WTC11 (cell line): ENCODE data around the gene MRTFA.
"Not testable (repeated sequence)": the region's sequence is repeated elsewhere in the genome, so short reads cannot be mapped to it uniquely, and the experiment has no call there.

Experiments
- RELA ChIP-seq: sonication (generic); formaldehyde crosslinking; IDR thresholded peaks from 2 replicates; pipeline ENCODE4 v1.8.1; 2022; ENCODE audit warnings: missing genetic modification reagents, mild to moderate bottlenecking, borderline replicate concordance
- ZNF232 ChIP-seq: sonication (generic); formaldehyde crosslinking; IDR thresholded peaks from 2 replicates; pipeline ENCODE4 v1.8.0; 2022; ENCODE audit warnings: mild to moderate bottlenecking, missing genetic modification reagents
- TF ChIP-seq, protein P1 (sequence below): sonication (generic); formaldehyde crosslinking; IDR thresholded peaks from 2 replicates; pipeline ENCODE4 v1.8.1; 2023; ENCODE audit warnings: mild to moderate bottlenecking, moderate library complexity, missing genetic modification reagents
- TF ChIP-seq, protein P2 (sequence below): fragments of 200-600 bp; IDR thresholded peaks from 2 replicates; pipeline ENCODE4 v1.8.0; 2022; ENCODE audit warnings: antibody characterized with exemption

DNA sequence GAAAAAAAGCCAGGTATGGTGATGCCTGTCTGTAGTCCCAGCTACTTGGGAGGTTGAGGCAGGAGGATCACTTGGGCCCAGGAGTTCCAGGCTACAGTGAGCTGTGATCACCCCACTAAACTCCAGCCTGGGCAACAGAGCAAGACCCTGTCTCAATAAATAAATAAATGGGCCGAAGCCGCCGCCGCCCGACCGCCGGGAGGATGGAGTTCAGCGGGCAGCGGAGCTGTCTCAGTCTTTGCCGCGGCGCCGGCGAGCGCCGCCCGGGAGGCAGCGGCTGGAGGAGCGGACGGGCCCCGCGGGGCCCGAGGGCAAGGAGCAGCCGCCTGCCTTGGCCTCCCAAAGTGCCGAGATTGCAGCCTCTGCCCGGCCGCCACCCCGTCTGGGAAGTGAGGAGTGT lies 100.4 kb downstream of the MRTFA start:
- TF ChIP-seq, protein P1, sequence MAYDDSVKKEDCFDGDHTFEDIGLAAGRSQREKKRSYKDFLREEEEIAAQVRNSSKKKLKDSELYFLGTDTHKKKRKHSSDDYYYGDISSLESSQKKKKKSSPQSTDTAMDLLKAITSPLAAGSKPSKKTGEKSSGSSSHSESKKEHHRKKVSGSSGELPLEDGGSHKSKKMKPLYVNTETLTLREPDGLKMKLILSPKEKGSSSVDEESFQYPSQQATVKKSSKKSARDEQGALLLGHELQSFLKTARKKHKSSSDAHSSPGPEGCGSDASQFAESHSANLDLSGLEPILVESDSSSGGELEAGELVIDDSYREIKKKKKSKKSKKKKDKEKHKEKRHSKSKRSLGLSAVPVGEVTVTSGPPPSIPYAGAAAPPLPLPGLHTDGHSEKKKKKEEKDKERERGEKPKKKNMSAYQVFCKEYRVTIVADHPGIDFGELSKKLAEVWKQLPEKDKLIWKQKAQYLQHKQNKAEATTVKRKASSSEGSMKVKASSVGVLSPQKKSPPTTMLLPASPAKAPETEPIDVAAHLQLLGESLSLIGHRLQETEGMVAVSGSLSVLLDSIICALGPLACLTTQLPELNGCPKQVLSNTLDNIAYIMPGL = not testable (repeated sequence)
- TF ChIP-seq, protein P2, sequence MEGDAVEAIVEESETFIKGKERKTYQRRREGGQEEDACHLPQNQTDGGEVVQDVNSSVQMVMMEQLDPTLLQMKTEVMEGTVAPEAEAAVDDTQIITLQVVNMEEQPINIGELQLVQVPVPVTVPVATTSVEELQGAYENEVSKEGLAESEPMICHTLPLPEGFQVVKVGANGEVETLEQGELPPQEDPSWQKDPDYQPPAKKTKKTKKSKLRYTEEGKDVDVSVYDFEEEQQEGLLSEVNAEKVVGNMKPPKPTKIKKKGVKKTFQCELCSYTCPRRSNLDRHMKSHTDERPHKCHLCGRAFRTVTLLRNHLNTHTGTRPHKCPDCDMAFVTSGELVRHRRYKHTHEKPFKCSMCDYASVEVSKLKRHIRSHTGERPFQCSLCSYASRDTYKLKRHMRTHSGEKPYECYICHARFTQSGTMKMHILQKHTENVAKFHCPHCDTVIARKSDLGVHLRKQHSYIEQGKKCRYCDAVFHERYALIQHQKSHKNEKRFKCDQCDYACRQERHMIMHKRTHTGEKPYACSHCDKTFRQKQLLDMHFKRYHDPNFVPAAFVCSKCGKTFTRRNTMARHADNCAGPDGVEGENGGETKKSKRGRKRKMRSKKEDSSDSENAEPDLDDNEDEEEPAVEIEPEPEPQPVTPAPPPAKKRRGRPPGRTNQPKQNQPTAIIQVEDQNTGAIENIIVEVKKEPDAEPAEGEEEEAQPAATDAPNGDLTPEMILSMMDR = not testable (repeated sequence)
- not testable (repeated sequence) for TF ChIP-seq ZNF232, RELA (CRISPR knock-in tag)
